Transverse colon (tissue), 4 donors: ENCODE results near the gene TLK2. TPM values are rescaled to one million over a fixed set of nuclear protein-coding genes. Genes with fewer than 3 reads are reported as not detected.

ENCODE experiments used
- DNase-seq: peaks from one replicate; pipeline ENCODE4 v3.0.0-alpha.2; 2019
- H3K27ac ChIP-seq, 4 donors: fragments of 200-600 bp; sonication (generic); 2 replicates each; pipeline ENCODE4 v1.5.1; 2016 to 2018; ENCODE audit warnings: inconsistent platforms in 4 of 4
- H3K27me3 ChIP-seq: fragments of 200-600 bp; sonication (generic); 2 replicates; pipeline ENCODE4 v1.5.1; 2017; ENCODE audit warnings: inconsistent platforms
- H3K36me3 ChIP-seq, 4 donors: fragments of 200-600 bp; sonication (generic); 2 replicates each; pipeline ENCODE4 v1.5.1; 2017 to 2019; ENCODE audit warnings: inconsistent platforms in 4 of 4
- H3K4me1 ChIP-seq, 4 donors: fragments of 200-600 bp; sonication (generic); 2 replicates each; pipeline ENCODE4 v1.5.1; 2017 to 2020; ENCODE audit warnings: inconsistent platforms in 4 of 4
- H3K4me3 ChIP-seq, 4 donors: fragments of 200-600 bp; sonication (generic); 1 replicate in 1 of 4; 2 replicates in 3 of 4; pipeline versions ENCODE4 v1.5.1 to v1.6.1; 2017 to 2019; ENCODE audit warnings: inconsistent platforms in 4 of 4
- H3K9me3 ChIP-seq, 2 donors: fragments of 200-600 bp; sonication (generic); 2 replicates each; pipeline ENCODE4 v1.5.1; 2017 to 2019; ENCODE audit warnings: inconsistent platforms in 2 of 2
- CTCF ChIP-seq, 5 experiments: fragments of 200-600 bp in 3 of 5; fragments of 450-650 bp in 2 of 5; sonication (generic) in 3 of 5; IDR thresholded peaks; 1 replicate in 2 of 5; 2 replicates in 3 of 5; pipeline ENCODE4 v1.5.1; 2016 to 2017; ENCODE audit warnings: antibody characterized with exemption in 5 of 5, inconsistent platforms in 3 of 5, mild to moderate bottlenecking in 2 of 5, moderate library complexity in 1 of 5
- EP300 ChIP-seq: sonication (generic); formaldehyde crosslinking; IDR thresholded peaks from one replicate; pipeline ENCODE4 v1.6.1; 2017; ENCODE audit warnings: antibody characterized with exemption, low read depth
- POLR2A ChIP-seq: fragments of 450-650 bp; IDR thresholded peaks from one replicate; pipeline ENCODE4 v1.6.1; 2016; ENCODE audit warnings: antibody characterized with exemption, mild to moderate bottlenecking, moderate library complexity
- POLR2AphosphoS5 ChIP-seq, 3 donors: sonication (generic); formaldehyde crosslinking; IDR thresholded peaks; one replicate each; pipeline ENCODE4 v1.6.1; 2016; ENCODE audit warnings: antibody characterized with exemption in 3 of 3
- WGBS, 2 donors: methylation state at CpG; one replicate each; pipeline ENCODE4 v1.1.5; 2018; ENCODE audit warnings: low coverage in 1 of 2; 5-methylcytosine and 5-hydroxymethylcytosine counted together
- in situ Hi-C, 4 donors: fragments of 200-750 bp; cut with MboI; loops; one replicate each; pipeline versions ENCODE4 v1.15.0 to v1.15.1; 2017; ENCODE audit warnings: low sequenced_read_pairs in 3 of 4, low pct_ligation_motif_present in 1 of 4, low pct_unique_long_range_greater_than_20kb in 1 of 4
- intact Hi-C: fragments of 100-400 bp; cut with DNase I; formaldehyde crosslinking; loops from one replicate; pipeline ENCODE4 v1.15.1; 2023; ENCODE audit warnings: low total_unique reads
- total RNA-seq, 4 donors: library from RNA; depleted of rRNA; stranded (reverse); fragments of >200 nt; gene quantifications; one replicate each; pipeline ENCODE4 v1.1.0, GENCODE V29; 2016

TLK2 gene
- total RNA-seq, 4 donors from 2014 or later, result 36.6 to 146 (median 46.7) TPM

GRCh38 chr17:62653002-62653825, 174.6 kb downstream of the TLK2 start:
- Histone ChIP-seq H3K9me3 (no peaks in the 10 kb centered on the region), H3K4me1 (peaks cover 14 to 34% (median 22%) of the 10 kb centered on the region in 4 donors), H3K36me3 (no peaks in the 10 kb centered on the region), H3K4me3 (peak overlapping the region; percentile 17 to 55 (median 34)), H3K27me3 (no peaks in the 10 kb centered on the region), H3K27ac (peak overlapping the region; percentile 49 to 58 (median 57))
- WGBS, 2 donors, result 6% methylated on average over 22 of the region's 30 CpGs; no CpG with 5 or more reads in 1 of the 2 donors
- peak; percentile 52 for DNase-seq
- intact Hi-C loops (no loop called here), in situ Hi-C loops (no loop called here)
- TF ChIP-seq POLR2AphosphoS5 (IDR thresholded peaks at IDR 0.05) (no peak), POLR2A (no peak)

- Histone ChIP-seq H3K4me3 (no peak overlapping the region), H3K4me1 (peaks cover 14 to 27% (median 22%) of the 10 kb centered on the region in 4 donors), H3K9me3 (no peaks in the 10 kb centered on the region), H3K27me3 (no peaks in the 10 kb centered on the region), H3K36me3 (no peaks in the 10 kb centered on the region), H3K27ac (peak overlapping the region; percentile 49 to 58 (median 57))
- TF ChIP-seq CTCF (IDR thresholded peaks at IDR 0.05) (no peak), POLR2A (no peak), EP300 (no peak), POLR2AphosphoS5 (IDR thresholded peaks at IDR 0.05) (peak in 1 of 3 donors; percentile 22)
- intact Hi-C loops (no loop called here), in situ Hi-C loops (no loop called here)
- WGBS, 2 donors, result 59 to 67% methylated on average over 1 to 19 of the region's 19 CpGs
- DNase-seq, result peak; percentile 28
Measured at GRCh38 chr17:62653826-62654761, 175.5 kb downstream of the TLK2 start.

GRCh38 chr17:62655656-62656055, 177.0 kb downstream of the TLK2 start:
- H3K9me3 ChIP-seq, result no peaks in the 10 kb centered on the region
- intact Hi-C loops, result no loop called here
- no peak overlapping the region for H3K4me3 ChIP-seq
- in situ Hi-C loops, result no loop called here
- peaks cover 14 to 27% (median 22%) of the 10 kb centered on the region in 4 donors for H3K4me1 ChIP-seq
- TF ChIP-seq EP300 (no peak), CTCF (IDR thresholded peaks at IDR 0.05) (no peak), POLR2A (no peak), POLR2AphosphoS5 (IDR thresholded peaks at IDR 0.05) (no peak)
- H3K27ac ChIP-seq, result no peak overlapping the region
- DNase-seq, result no peak
- no peaks in the 10 kb centered on the region for H3K27me3 ChIP-seq
- H3K36me3 ChIP-seq, result no peaks in the 10 kb centered on the region
- 68 to 74% methylated on average over 3 to 6 of the region's 6 CpGs for WGBS, 2 donors

GRCh38 chr17:62656446-62656845, 177.8 kb downstream of the TLK2 start:
- H3K4me1 ChIP-seq, result peaks cover 14 to 27% (median 22%) of the 10 kb centered on the region in 4 donors
- H3K4me3 ChIP-seq, result no peak overlapping the region
- no peak for TF ChIP-seq POLR2A
- no peak for DNase-seq
- WGBS, 2 donors, result 60% methylated on average over 1 of the region's 1 CpG; no CpG with 5 or more reads in 1 of the 2 donors
- no peaks in the 10 kb centered on the region for H3K9me3 ChIP-seq
- in situ Hi-C loops (no loop called here), intact Hi-C loops (no loop called here)
- H3K27ac ChIP-seq, result no peak overlapping the region
- H3K36me3 ChIP-seq, result no peaks in the 10 kb centered on the region
- no peaks in the 10 kb centered on the region for H3K27me3 ChIP-seq
